Fibroblast of skin of right quadriceps (primary cell): ENCODE results near the gene TIMM10.

Source experiments
- DNase-seq: peaks from one replicate; pipeline ENCODE4 v3.0.0-alpha.2; 2013

The TIMM10 gene

GRCh38 chr11:57482782-57483561 is 47.6 kb downstream of the TIMM10 start:
- DNase-seq: peak; percentile 32

DNA sequence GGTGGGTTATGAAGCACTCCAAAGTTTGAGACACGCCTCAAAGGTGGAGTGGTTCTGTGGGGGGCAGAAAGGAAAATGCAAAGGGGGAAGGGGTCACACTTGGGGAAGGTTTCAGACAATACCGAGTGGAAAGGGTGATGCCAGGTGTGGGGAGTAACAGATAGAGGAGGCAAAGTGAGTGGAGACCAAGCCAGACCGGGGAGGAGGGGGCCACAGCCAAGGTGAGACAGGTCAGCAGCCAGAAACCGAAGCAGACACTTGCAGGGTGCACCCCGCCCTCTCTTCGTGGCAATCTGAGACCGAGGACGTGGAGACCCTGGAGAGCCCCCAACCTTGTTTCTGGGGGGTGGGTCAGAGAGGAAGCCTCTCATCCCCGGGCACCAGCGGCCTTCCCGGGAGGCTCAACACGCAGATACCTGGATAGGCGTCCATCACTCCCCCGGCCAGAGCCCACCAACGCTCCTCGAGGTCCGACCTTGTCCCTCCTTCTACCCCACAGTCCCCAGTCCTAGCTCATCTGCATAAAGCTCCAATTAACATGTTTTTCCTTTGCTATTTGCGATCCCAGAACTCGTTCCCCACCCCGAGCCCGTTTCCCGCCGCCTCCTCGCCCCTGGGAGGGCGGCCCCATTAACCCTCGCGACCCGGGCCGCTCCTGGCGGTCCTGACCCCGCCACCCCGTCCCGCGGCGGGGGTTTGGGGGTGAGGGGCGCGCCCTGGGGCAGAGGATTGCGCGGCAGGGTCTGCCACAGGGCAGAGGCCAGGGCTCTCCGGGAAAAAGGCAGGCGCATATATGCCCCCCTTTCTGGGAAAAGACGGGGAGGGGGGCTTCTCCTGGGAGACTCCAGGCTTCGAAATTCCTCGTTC is 48.4 kb downstream of the TIMM10 start:
- DNase-seq: no peak

DNA sequence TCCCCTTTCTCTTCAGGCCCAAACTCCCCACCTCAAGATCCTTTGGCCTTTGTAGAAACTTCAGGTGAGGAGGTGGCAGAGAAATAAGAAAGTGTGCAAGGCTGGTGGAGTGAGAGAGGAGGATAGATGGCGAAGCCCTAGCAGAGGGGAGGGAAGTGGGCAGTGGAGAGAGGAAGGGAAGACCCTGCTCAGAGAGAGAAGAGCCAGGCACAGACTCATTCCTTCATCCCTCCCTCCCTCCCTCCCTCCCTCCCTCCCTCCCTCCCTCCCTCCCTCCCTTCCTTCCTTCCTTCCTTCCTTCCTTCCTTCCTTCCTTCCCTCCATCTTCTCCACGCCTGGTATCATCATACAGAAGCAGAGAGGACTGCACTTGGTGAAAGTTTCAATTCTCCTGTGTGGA is 49.2 kb downstream of the TIMM10 start:
- DNase-seq: no peak

DNA sequence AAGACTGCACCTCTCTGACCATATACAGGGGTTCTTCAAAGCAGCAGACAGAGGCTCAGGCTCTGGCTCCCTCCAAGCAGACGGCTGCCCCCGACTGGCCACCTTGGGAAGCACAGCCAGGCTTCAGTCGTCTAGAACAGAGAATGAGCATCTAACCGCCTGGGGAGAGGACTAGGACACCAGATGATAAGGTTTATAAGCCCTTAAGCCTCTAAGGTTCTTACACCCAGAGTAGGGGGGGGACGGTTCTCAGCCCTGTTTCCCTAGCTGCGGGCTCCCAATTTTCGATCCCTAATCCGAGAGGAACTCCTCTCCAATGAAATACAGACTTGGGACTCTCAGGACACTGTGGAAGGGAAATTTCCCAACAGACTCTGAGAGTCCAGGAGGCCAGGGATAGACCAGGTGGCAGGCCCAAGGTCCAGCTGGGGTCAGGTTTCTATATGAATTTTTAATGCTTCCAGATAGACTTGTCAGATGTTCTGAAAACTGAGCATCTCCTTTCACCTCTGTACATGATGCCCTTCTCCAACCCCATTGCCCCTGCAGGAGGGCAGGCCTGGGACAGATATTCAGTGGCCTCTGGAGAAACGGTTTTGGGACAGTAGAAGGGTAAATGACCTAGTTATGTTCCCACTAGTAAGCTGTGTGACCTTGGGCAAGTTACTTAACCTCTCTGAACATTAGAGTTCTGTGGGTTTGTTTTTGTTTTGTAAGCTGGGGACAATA is 50.0 kb downstream of the TIMM10 start:
- peak; percentile 39 for DNase-seq

- no peak for DNase-seq
Measured at GRCh38 chr11:57479911-57480310, 50.6 kb downstream of the TIMM10 start.

DNA sequence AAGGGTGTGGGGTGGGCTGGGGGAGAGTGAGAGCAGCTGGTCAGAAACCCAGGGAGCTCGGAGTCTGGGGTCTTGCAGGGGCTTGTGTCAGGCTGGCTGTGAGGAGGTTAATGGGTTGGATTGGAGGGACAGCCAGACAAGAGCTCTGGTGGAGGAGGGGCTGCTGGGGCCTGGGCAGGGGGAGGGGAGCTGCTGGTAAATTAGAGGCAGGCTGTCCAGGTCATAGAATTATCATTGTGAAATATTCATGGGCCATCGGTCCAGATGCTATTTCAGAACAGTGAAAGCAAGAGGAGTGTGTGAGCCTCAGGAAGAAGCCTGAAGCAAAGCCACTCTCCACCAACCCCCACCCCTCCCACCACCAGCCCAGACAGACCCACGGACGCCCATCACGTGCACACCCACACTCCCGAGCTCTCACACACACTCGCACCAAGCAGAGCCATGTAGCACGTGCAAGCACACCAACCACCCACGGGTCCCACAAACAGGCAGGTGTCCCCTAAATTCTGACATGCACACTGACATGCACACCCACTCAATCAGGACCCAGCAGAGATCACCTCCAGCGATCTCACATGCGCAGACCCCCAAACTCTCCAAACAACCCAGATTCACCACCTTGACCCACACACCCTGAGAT is 51.4 kb downstream of the TIMM10 start:
- no peak for DNase-seq
